ENCODE results near the gene ECE1. TPM values are rescaled to one million over a fixed set of nuclear protein-coding genes. Genes with fewer than 3 reads are reported as not detected.

Gene ECE1
- polyA plus RNA-seq (2013, experiment 1 of 2): 29.4 TPM
- 36.1 TPM for polyA plus RNA-seq (2013, experiment 2 of 2)

GRCh38 chr1:21289700-21290545, at the start of gene ECE1:
ECE1 (minus strand) TSS chr1:21290463; CDS start chr1:21290414, 49 bp downstream.
- Histone ChIP-seq H3K27ac (ENCODE audit: low read depth, low read length) (no peak within 1 kb of the TSS), H3K36me3 (ENCODE audit: insufficient read depth, low read length) (no peaks in the 10 kb centered on the region), H3K27me3 (ENCODE audit: insufficient read depth, low read length) (no peaks in the 10 kb centered on the region; the same call in 1 of the 2 replicates), H3K9me3 (ENCODE audit: insufficient read depth, low read depth, low read length) (no peaks in the 10 kb centered on the region), H3K4me1 (ENCODE audit: insufficient read depth, low read length) (peaks cover 27% of the 10 kb centered on the region), H3K9ac (ENCODE audit: low read depth, low read length) (peak within 1 kb of the TSS; percentile 36; the same call in 1 of the 2 replicates), H3K4me3 (ENCODE audit: low read length) (peak within 1 kb of the TSS; percentile 71)
- 1% methylated on average over 90 of the region's 90 CpGs for WGBS

DNA sequence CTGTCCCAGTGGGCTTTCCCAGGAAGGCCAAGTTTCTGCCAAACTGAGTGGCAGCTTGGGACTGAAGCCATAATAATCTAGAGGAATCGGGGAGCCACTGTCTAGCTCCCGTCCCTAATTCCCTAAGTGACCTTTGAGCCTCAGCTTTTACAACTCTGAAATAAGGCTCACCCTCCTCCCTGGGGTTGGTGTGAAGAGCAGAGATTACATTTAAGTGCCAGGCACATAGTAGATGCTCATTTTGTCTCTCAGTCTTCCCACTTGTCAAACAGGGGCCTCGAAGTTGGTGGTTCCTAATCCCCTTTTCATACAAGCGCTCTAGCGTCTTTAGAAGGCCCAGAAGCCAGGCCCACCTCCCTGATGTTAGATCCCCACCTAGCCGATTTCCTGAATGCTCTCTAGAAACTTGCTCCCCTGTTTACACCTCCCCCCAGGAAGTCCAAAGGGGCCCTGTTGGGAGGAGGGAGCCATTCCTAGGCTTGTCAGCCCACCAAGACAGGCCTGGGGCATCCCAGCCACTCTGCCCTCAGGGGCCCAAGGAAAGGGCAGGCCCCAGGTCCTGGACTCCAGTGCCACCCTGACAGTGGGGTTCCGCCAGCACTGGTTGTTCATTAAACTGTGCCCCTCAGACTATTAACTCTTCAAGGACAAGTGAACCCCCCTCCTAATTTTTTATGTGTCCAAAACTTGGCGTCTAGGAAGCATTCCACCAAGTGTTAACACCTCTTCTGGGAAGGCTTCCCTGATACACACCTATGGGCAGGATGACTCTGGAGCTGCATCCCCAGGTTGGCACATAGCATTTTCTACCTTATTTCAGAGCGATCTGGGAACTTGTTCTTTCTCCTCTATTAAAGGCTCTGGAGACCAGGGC, 49.3 kb upstream of the ECE1 start:
- no peak overlapping the region for H3K9ac ChIP-seq (ENCODE audit: low read depth, low read length)
- no peaks in the 10 kb centered on the region for H3K9me3 ChIP-seq (ENCODE audit: insufficient read depth, low read depth, low read length)
- peaks cover 19% of the 10 kb centered on the region for H3K27me3 ChIP-seq (ENCODE audit: insufficient read depth, low read length)
- WGBS: 81% methylated on average over 9 of the region's 9 CpGs
- H3K4me1 ChIP-seq (ENCODE audit: insufficient read depth, low read length): peaks cover 10% of the 10 kb centered on the region
- no peaks in the 10 kb centered on the region for H3K36me3 ChIP-seq (ENCODE audit: insufficient read depth, low read length)
- H3K4me3 ChIP-seq (ENCODE audit: low read length): no peak overlapping the region
- H3K27ac ChIP-seq (ENCODE audit: low read depth, low read length): no peak overlapping the region

- Histone ChIP-seq H3K4me1 (ENCODE audit: insufficient read depth, low read length) (peaks cover 17% of the 10 kb centered on the region), H3K9me3 (ENCODE audit: insufficient read depth, low read depth, low read length) (no peaks in the 10 kb centered on the region), H3K27me3 (ENCODE audit: insufficient read depth, low read length) (peaks cover 11% of the 10 kb centered on the region), H3K27ac (ENCODE audit: low read depth, low read length) (no peak overlapping the region), H3K36me3 (ENCODE audit: insufficient read depth, low read length) (no peaks in the 10 kb centered on the region), H3K4me3 (ENCODE audit: low read length) (no peak overlapping the region), H3K9ac (ENCODE audit: low read depth, low read length) (no peak overlapping the region)
- 82% methylated on average over 10 of the region's 10 CpGs for WGBS
Measured at GRCh38 chr1:21338573-21339355, 48.5 kb upstream of the ECE1 start.

- Histone ChIP-seq H3K9me3 (ENCODE audit: insufficient read depth, low read depth, low read length) (no peaks in the 10 kb centered on the region), H3K4me3 (ENCODE audit: low read length) (no peak overlapping the region), H3K27ac (ENCODE audit: low read depth, low read length) (no peak overlapping the region), H3K36me3 (ENCODE audit: insufficient read depth, low read length) (no peaks in the 10 kb centered on the region), H3K27me3 (ENCODE audit: insufficient read depth, low read length) (peaks cover 4% of the 10 kb centered on the region; the same call in 1 of the 2 replicates), H3K9ac (ENCODE audit: low read depth, low read length) (no peak overlapping the region), H3K4me1 (ENCODE audit: insufficient read depth, low read length) (peaks cover 17% of the 10 kb centered on the region)
- WGBS: 91% methylated on average over 7 of the region's 7 CpGs
Measured at GRCh38 chr1:21337928-21338572, 47.8 kb upstream of the ECE1 start.

GRCh38 chr1:21337454-21337927, 47.2 kb upstream of the ECE1 start:
- Histone ChIP-seq H3K4me1 (ENCODE audit: insufficient read depth, low read length) (peaks cover 21% of the 10 kb centered on the region), H3K36me3 (ENCODE audit: insufficient read depth, low read length) (no peaks in the 10 kb centered on the region), H3K27me3 (ENCODE audit: insufficient read depth, low read length) (no peaks in the 10 kb centered on the region), H3K9me3 (ENCODE audit: insufficient read depth, low read depth, low read length) (no peaks in the 10 kb centered on the region), H3K4me3 (ENCODE audit: low read length) (no peak overlapping the region), H3K9ac (ENCODE audit: low read depth, low read length) (no peak overlapping the region), H3K27ac (ENCODE audit: low read depth, low read length) (no peak overlapping the region)
- 87% methylated on average over 7 of the region's 8 CpGs for WGBS

DNA sequence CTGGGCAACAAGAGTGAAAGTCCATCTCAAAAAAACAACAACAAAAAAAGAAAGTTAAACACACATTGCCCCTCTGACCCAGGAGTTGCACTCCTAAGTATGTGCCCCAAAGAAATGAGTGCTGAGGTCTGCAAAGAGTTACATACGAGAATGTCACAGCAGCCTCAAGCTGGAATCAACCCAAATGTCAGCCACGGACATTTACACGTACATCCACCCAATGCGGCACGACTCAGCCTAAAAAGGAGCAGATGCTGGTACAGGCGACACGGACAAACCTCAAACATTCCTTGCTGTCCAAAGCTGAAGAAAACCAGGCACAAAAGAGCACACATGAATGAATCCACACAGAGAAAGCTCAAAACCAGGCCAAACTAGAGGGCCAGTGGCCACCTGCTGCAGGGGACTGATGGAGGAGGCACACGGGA, 46.8 kb upstream of the ECE1 start:
- Histone ChIP-seq H3K9me3 (ENCODE audit: insufficient read depth, low read depth, low read length) (no peaks in the 10 kb centered on the region), H3K9ac (ENCODE audit: low read depth, low read length) (no peak overlapping the region), H3K27ac (ENCODE audit: low read depth, low read length) (no peak overlapping the region), H3K4me3 (ENCODE audit: low read length) (no peak overlapping the region), H3K27me3 (ENCODE audit: insufficient read depth, low read length) (no peaks in the 10 kb centered on the region), H3K36me3 (ENCODE audit: insufficient read depth, low read length) (no peaks in the 10 kb centered on the region), H3K4me1 (ENCODE audit: insufficient read depth, low read length) (peaks cover 24% of the 10 kb centered on the region)
- 90% methylated on average over 8 of the region's 8 CpGs for WGBS

DNA sequence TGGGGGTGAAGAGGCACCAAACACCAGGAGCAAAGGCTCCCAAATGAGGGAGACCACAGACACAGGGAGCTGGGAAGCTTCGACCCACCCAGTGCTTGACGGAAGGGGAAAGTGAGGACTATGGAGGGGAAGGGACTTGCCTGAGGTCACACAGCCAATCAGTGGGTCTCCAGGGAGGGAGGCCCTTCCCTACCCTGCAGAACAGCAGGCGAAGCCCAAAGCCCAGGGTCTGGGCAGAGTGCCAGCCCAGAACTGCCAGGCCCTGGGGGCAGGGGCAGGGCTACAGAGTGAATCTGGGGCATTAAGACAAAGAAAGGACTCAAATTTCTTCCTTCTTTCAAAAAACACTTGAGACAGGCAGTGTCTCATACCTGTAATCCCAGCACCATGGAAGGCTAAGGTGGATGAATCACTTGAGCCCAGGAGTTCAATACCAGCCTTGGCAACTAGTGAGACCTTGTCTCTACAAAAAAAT, 45.5 kb upstream of the ECE1 start:
- no peak overlapping the region for H3K4me3 ChIP-seq (ENCODE audit: low read length)
- H3K4me1 ChIP-seq (ENCODE audit: insufficient read depth, low read length): peaks cover 30% of the 10 kb centered on the region
- no peaks in the 10 kb centered on the region for H3K9me3 ChIP-seq (ENCODE audit: insufficient read depth, low read depth, low read length)
- 97% methylated on average over 3 of the region's 3 CpGs for WGBS
- no peak overlapping the region for H3K9ac ChIP-seq (ENCODE audit: low read depth, low read length)
- H3K27me3 ChIP-seq (ENCODE audit: insufficient read depth, low read length): no peaks in the 10 kb centered on the region
- H3K36me3 ChIP-seq (ENCODE audit: insufficient read depth, low read length): no peaks in the 10 kb centered on the region
- H3K27ac ChIP-seq (ENCODE audit: low read depth, low read length): no peak overlapping the region

- Histone ChIP-seq H3K9me3 (ENCODE audit: insufficient read depth, low read depth, low read length) (no peaks in the 10 kb centered on the region), H3K27ac (ENCODE audit: low read depth, low read length) (no peak overlapping the region), H3K9ac (ENCODE audit: low read depth, low read length) (no peak overlapping the region), H3K4me1 (ENCODE audit: insufficient read depth, low read length) (peaks cover 30% of the 10 kb centered on the region), H3K4me3 (ENCODE audit: low read length) (peak overlapping the region; percentile 39), H3K36me3 (ENCODE audit: insufficient read depth, low read length) (no peaks in the 10 kb centered on the region), H3K27me3 (ENCODE audit: insufficient read depth, low read length) (no peaks in the 10 kb centered on the region)
- 54% methylated on average over 19 of the region's 19 CpGs for WGBS
Measured at GRCh38 chr1:21335088-21335691, 44.9 kb upstream of the ECE1 start.

DNA sequence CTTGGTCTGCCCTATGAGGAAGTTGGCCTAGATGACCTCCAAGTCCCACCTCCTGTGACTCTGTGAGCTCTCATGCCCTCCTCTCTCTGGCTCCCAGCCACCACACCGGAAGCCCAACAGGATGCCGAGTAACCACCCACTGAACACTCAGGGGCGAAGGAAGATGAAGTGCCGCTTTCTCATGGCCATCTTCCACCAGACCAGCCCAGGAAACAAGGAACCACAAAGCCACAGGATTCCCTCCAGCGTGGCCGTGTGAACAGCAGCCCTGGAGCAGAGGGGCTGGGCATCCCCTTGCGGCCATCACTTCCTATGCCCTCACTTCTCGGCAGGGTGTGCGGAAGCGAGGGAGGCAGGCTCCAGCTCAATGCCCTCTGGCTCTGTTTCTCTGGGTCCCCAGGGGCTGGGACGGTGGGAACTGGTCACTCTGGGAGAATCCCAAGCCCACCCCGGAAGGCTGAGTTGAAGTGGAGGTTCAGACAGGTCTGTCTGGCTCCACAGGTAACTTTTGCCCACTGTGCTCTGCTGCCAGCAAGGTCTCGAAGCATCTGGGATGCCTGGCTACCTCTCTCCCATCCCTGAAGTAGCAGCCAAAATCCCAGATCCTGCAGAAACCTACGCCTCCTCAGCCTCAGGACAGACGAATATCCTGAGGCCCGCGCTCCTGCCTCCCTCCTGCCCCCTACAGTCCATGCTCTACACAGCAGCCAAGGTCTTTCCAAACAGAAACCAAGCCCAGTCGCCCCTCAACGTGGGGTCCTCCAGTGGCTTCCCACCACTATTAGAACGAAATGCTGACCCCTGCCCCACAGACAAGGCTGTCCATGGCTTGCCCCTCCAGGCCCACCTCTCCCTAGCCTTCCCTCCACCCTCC, 44.2 kb upstream of the ECE1 start:
- Histone ChIP-seq H3K36me3 (ENCODE audit: insufficient read depth, low read length) (no peaks in the 10 kb centered on the region), H3K9ac (ENCODE audit: low read depth, low read length) (no peak overlapping the region), H3K9me3 (ENCODE audit: insufficient read depth, low read depth, low read length) (no peaks in the 10 kb centered on the region), H3K4me1 (ENCODE audit: insufficient read depth, low read length) (peaks cover 36% of the 10 kb centered on the region), H3K27me3 (ENCODE audit: insufficient read depth, low read length) (no peaks in the 10 kb centered on the region), H3K27ac (ENCODE audit: low read depth, low read length) (0 out of 2 replicates have a peak overlapping the region, but pooled peaks have one; percentile 15), H3K4me3 (ENCODE audit: low read length) (peak overlapping the region; percentile 39)
- 57% methylated on average over 20 of the region's 20 CpGs for WGBS

Measured in HUES64 (cell line).